Measurements from ENCODE around the gene NLGN4Y.

NLGN4Y gene

GRCh38 chrY:14644157-14644952 is 120.0 kb downstream of the NLGN4Y start:
- no peak for DNase-seq (ENCODE audit: low spot score)

- DNase-seq (ENCODE audit: low spot score), result no peak
Observed at GRCh38 chrY:14679181-14679580, 154.9 kb downstream of the NLGN4Y start.

GRCh38 chrY:14694543-14694942 is 170.2 kb downstream of the NLGN4Y start:
- no peak for DNase-seq (ENCODE audit: low spot score)

- DNase-seq (ENCODE audit: low spot score), result no peak
Observed at GRCh38 chrY:14708158-14708557, 183.8 kb downstream of the NLGN4Y start.

GRCh38 chrY:14741596-14741995 is 217.3 kb downstream of the NLGN4Y start:
- DNase-seq (ENCODE audit: low spot score), result no peak

GRCh38 chrY:14748329-14748728 is 224.0 kb downstream of the NLGN4Y start:
- DNase-seq (ENCODE audit: low spot score), result no peak

GRCh38 chrY:14755571-14755970 is 231.2 kb downstream of the NLGN4Y start:
- no peak for DNase-seq (ENCODE audit: low spot score)

GRCh38 chrY:14762903-14763302 is 238.6 kb downstream of the NLGN4Y start:
- no peak for DNase-seq (ENCODE audit: low spot score)

GRCh38 chrY:14763600-14763999 is 239.3 kb downstream of the NLGN4Y start:
- DNase-seq (ENCODE audit: low spot score), result no peak

- no peak for DNase-seq (ENCODE audit: low spot score)
Observed at GRCh38 chrY:14778208-14778607, 253.9 kb downstream of the NLGN4Y start.

GRCh38 chrY:14793104-14793503 is 268.8 kb downstream of the NLGN4Y start:
- no peak for DNase-seq (ENCODE audit: low spot score)

- DNase-seq (ENCODE audit: low spot score), result no peak
Observed at GRCh38 chrY:14793674-14794073, 269.3 kb downstream of the NLGN4Y start.

GRCh38 chrY:14798010-14798409 is 273.7 kb downstream of the NLGN4Y start:
- DNase-seq (ENCODE audit: low spot score), result no peak

- DNase-seq (ENCODE audit: low spot score), result no peak
Observed at GRCh38 chrY:14801096-14801495, 276.8 kb downstream of the NLGN4Y start.

GRCh38 chrY:14802125-14802524 is 277.8 kb downstream of the NLGN4Y start:
- no peak for DNase-seq (ENCODE audit: low spot score)

- DNase-seq (ENCODE audit: low spot score), result no peak
Observed at GRCh38 chrY:14804041-14804440, 279.7 kb downstream of the NLGN4Y start.

- no peak for DNase-seq (ENCODE audit: low spot score)
Observed at GRCh38 chrY:14818452-14818851, 294.1 kb downstream of the NLGN4Y start.

- DNase-seq (ENCODE audit: low spot score), result no peak
Observed at GRCh38 chrY:14822201-14822600, 297.9 kb downstream of the NLGN4Y start.

- DNase-seq (ENCODE audit: low spot score), result no peak
Observed at GRCh38 chrY:14822906-14823305, 298.6 kb downstream of the NLGN4Y start.

- DNase-seq (ENCODE audit: low spot score), result no peak
Observed at GRCh38 chrY:14824583-14824982, 300.3 kb downstream of the NLGN4Y start.

- DNase-seq (ENCODE audit: low spot score), result no peak
Observed at GRCh38 chrY:14825728-14826127, 301.4 kb downstream of the NLGN4Y start.

- DNase-seq (ENCODE audit: low spot score), result no peak
Observed at GRCh38 chrY:14828531-14828930, 304.2 kb downstream of the NLGN4Y start.

GRCh38 chrY:14829366-14829885 is 305.1 kb downstream of the NLGN4Y start:
- no peak for DNase-seq (ENCODE audit: low spot score)
